Heart right ventricle (tissue), 16 donors: Measurements from ENCODE around the gene ARHGAP12. TPM values are rescaled to one million over a fixed set of nuclear protein-coding genes. Genes with fewer than 3 reads are reported as not detected.

ENCODE experiments used
- ATAC-seq, 8 donors: fragments of 200-7000 bp; cut with Tn5 transposase; one replicate each; pipeline ENCODE4 v1.9.1; 2020; ENCODE audit warnings: mild to moderate bottlenecking in 8 of 8, moderate library complexity in 8 of 8, moderate number of reproducible peaks in 1 of 8
- DNase-seq, 2 donors: peaks; one replicate each; pipeline ENCODE4 v3.0.0-alpha.2; 2020
- H3K27ac ChIP-seq, 10 donors: fragments of 200-600 bp; sonication (generic) in 2 of 10; one replicate each; pipeline versions ENCODE4 v1.5.0 to v1.8.0; 2020 to 2022; ENCODE audit warnings: mild to moderate bottlenecking in 3 of 10
- H3K27me3 ChIP-seq, 7 donors: fragments of 200-600 bp; one replicate each; pipeline ENCODE4 v1.8.0; 2021 to 2022; ENCODE audit warnings: mild to moderate bottlenecking in 2 of 7
- H3K36me3 ChIP-seq, 9 donors: fragments of 200-600 bp; sonication (generic) in 1 of 9; one replicate each; pipeline versions ENCODE4 v1.5.0 to v1.8.0; 2020 to 2022; ENCODE audit warnings: mild to moderate bottlenecking in 2 of 9
- H3K4me1 ChIP-seq, 9 donors: fragments of 200-600 bp; sonication (generic) in 1 of 9; one replicate each; pipeline versions ENCODE4 v1.5.0 to v1.8.0; 2020 to 2022; ENCODE audit warnings: mild to moderate bottlenecking in 4 of 9
- H3K4me3 ChIP-seq, 10 donors: fragments of 200-600 bp; sonication (generic) in 2 of 10; one replicate each; pipeline versions ENCODE4 v1.5.0 to v1.8.0; 2020 to 2022; ENCODE audit warnings: mild to moderate bottlenecking in 7 of 10, moderate library complexity in 2 of 10
- H3K9me3 ChIP-seq, 11 donors: fragments of 200-600 bp in 10 of 11; sonication (generic) in 2 of 11; one replicate each; pipeline versions ENCODE4 v1.5.0 to v1.8.0; 2013 to 2022; ENCODE audit warnings: mild to moderate bottlenecking in 2 of 11, control low read depth in 1 of 11, moderate library complexity in 1 of 11
- CTCF ChIP-seq, 9 donors: fragments of 200-600 bp; sonication (generic) in 2 of 9; IDR thresholded peaks; one replicate each; pipeline versions ENCODE4 v1.5.0 to v1.8.0; 2021 to 2022; ENCODE audit warnings: antibody characterized with exemption in 9 of 9, mild to moderate bottlenecking in 5 of 9, moderate library complexity in 1 of 9
- WGBS, 2 donors: extraction: QIAGEN DNeasy Blood & Tissue Kit; methylation state at CpG; one replicate each; pipeline ENCODE4 v1.1.7; 2013; ENCODE audit warnings: inconsistent platforms in 1 of 2; 5-methylcytosine and 5-hydroxymethylcytosine counted together
- intact Hi-C, 10 donors: fragments of 100-400 bp; cut with DNase I; formaldehyde crosslinking; loops; one replicate each; pipeline versions ENCODE4 v1.11.1 to v1.14.2; 2022
- polyA plus RNA-seq, 2 donors: library from polyadenylated mRNA; stranded (reverse); fragments of 200-250 nt; gene quantifications; one replicate each; pipeline ENCODE4 v1.2.3, GENCODE V29; 2013
- total RNA-seq, 10 donors: library from RNA; stranded (reverse); fragmentation: NEBNext Ultra II Directional in 3 of 10; extraction: Animal tissue kit (Norgen Biotek cat#: 25700) in 3 of 10; gene quantifications; one replicate each; pipeline versions ENCODE4 v1.2.1 to v1.2.4, GENCODE V29; 2021 to 2023
- donor health status: Arrhythmogenic right ventricular cardiomyopathy.
- donor health status: ischemic (EF 13 %, LVEDD 7.1; RV severe dilation, severe dysfunction).
- donor health status: healthy with polysubstance abuse.
- donor health status: DM: no; HTN: yes; CAD: no.
- donor health status: DM: no; HTN: no; CAD: no.
- donor health status: ischemic (EF 25% LVEDD 6.9; RV normal size, moderate dysfunction).
- donor health status: ischemic (EF 25% LVEDD 5.7; RV mildly dilated, moderate dysfunction).
- donor health status: healthy.
- donor health status: DM: yes; HTN: yes; CAD: no.
- donor health status: Ischemic cardiomyopathy.
- donor health status: ischemic (EF 35%, LVEDD 5.7; RV mildly dilated, moderate dysfunction).
- donor health status: nonischemic (EF 11% LVEDD 7.7; RV severe dilation, severe dysfunction).
- donor health status: DM: yes; HTN: yes; CAD: no.
- donor health status: PGD.
- donor health status: ischemic (EF 29% LVEDD 5.4; RV normal size, mild dysfunction).
- donor health status: nonischemic (EF 23%, LVEDD 6.1; RV moderate dilation, normal function).

The ARHGAP12 gene
- total and polyA plus RNA-seq, 12 donors, result 7.6 to 35.2 (median 21.0) TPM

DNA sequence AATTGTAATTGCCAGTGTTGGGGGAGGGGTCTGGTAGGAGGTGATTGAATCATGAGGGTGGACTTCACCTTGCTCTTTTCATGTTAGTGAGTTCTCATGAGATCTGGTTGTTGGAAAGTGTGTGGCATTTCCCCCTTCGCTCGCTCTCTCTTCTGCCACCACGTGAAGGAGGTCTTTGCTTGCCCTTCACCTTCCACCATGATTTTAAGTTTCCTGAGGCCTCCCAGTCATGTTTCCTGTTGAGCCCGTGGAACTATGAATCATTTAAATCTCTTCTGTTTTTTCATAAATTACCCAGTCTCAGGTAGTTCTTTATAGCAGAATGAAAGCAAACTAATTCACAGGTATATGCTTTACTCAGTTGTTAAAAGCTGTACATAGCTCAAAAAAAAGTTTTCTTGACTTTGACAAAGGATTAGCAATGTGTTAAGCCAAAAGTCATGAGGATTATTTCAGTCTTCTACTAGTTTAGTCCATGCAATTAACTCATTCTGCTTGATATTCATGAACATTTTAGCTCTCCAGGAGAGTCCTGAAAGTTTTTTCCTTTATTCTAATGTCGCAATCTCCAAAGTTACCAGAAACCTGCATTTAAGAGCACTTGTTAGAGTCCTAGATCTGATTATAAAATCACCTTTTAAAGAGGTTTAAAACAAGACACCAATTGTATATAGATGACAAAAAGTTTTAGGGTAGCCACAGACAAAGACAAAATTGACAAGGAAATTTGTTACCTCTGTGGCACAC is 27.7 kb upstream of the ARHGAP12 start:
- Histone ChIP-seq H3K27ac (no peak overlapping the region), H3K4me3 (no peak overlapping the region), H3K27me3 (no peaks in the 10 kb centered on the region), H3K4me1 (peaks cover 0 to 33% (median 0%) of the 10 kb centered on the region in 9 donors), H3K36me3 (no peaks in the 10 kb centered on the region), H3K9me3 (peaks cover 0 to 14% (median 0%) of the 10 kb centered on the region in 11 donors)
- TF ChIP-seq CTCF (IDR thresholded peaks at IDR 0.05), result no peak
- ATAC-seq (no peak), DNase-seq (no peak)
- WGBS, 2 donors, result 87 to 91% methylated on average over 5 of the region's 5 CpGs
- intact Hi-C loops, result no loop called here

DNA sequence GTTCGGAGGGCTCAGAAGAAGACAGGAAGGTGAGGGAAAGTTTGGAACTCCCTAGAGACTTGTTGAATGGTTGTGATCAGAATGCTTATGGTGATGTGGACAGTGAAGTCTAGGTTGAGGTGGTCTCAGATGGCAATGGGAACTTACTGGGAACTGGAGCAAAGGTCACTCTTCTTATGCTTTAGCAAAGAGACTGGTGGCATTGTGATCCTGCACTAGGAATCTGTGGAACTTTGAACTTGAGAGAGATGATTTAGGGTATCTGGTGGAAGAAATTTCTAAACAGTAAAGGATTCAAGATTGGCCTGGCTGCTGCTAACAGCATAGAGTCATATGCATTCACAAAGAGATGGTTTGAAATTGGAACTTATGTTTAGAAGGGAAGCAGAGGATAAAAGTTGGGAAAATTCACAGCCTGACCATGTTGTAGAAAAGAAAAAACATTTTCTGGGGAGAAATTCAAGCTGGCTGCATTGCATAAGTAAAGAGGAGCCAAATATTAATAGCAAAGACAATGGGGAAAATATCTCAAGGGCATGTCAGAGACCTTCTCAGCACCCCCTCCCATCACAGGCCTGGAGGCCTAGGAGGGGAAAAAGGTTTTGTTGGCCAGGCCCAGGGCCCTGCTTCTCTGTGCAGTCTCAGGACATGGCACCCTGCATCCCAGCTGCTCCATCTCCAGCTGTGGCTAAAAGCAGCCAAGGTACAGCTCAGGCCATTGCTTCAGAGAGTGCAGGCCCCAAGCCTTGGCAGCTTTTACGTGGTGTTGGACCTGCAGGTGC is 26.0 kb upstream of the ARHGAP12 start:
- intact Hi-C loops, result loop anchor here in 1 of 10 donors (5.0 kb wide), 1 partner anchor 1052 kb away; no protein-coding TSS in a partner anchor
- ATAC-seq (no peak), DNase-seq (no peak)
- no peak for TF ChIP-seq CTCF (IDR thresholded peaks at IDR 0.05)
- no peak overlapping the region for H3K27ac ChIP-seq
- peaks cover 0 to 14% (median 0%) of the 10 kb centered on the region in 11 donors for H3K9me3 ChIP-seq
- no peaks in the 10 kb centered on the region for H3K36me3 ChIP-seq
- peaks cover 0 to 15% (median 0%) of the 10 kb centered on the region in 9 donors for H3K4me1 ChIP-seq
- WGBS, 2 donors, result 57 to 92% methylated on average over 2 of the region's 2 CpGs
- no peaks in the 10 kb centered on the region for H3K27me3 ChIP-seq
- H3K4me3 ChIP-seq, result no peak overlapping the region

GRCh38 chr10:31953480-31953879 is 24.8 kb upstream of the ARHGAP12 start:
- 88 to 89% methylated on average over 2 of the region's 2 CpGs for WGBS, 2 donors

More at GRCh38 chr10:31953480-31953879, 24.8 kb upstream of the ARHGAP12 start:
- peaks cover 0 to 14% (median 0%) of the 10 kb centered on the region in 11 donors for H3K9me3 ChIP-seq
- no peak overlapping the region for H3K4me3 ChIP-seq
- peaks cover 0 to 6% (median 0%) of the 10 kb centered on the region in 9 donors for H3K4me1 ChIP-seq
- H3K27me3 ChIP-seq, result no peaks in the 10 kb centered on the region
- no peaks in the 10 kb centered on the region for H3K36me3 ChIP-seq
- intact Hi-C loops, result loop anchor here in 1 of 10 donors (5.0 kb wide), 1 partner anchor 1051 kb away; no protein-coding TSS in a partner anchor
- no peak overlapping the region for H3K27ac ChIP-seq
- DNase-seq (no peak), ATAC-seq (no peak)
- no peak for TF ChIP-seq CTCF (IDR thresholded peaks at IDR 0.05)
